Left lung (tissue), 10 donors: ENCODE data around the gene ALG2. TPM values are rescaled to one million over a fixed set of nuclear protein-coding genes. Genes with fewer than 3 reads are reported as not detected.

Experiments used
- ATAC-seq: fragments of 200-7000 bp; cut with Tn5 transposase; one replicate; pipeline ENCODE4 v1.9.1; 2020; ENCODE audit warnings: moderate library complexity
- DNase-seq, 4 donors: peaks; one replicate each; pipeline ENCODE4 v3.0.0-alpha.2; 2013 to 2020
- H3K27ac ChIP-seq, 2 donors: fragments of 200-600 bp; sonication (generic) in 1 of 2; one replicate each; pipeline versions ENCODE4 v1.5.0 to v1.8.0; 2020 to 2021
- H3K27me3 ChIP-seq, 2 donors: fragments of 200-600 bp; sonication (generic) in 1 of 2; one replicate each; pipeline versions ENCODE4 v1.5.0 to v1.8.0; 2020 to 2021
- H3K36me3 ChIP-seq, 2 donors: fragments of 200-600 bp; sonication (generic) in 1 of 2; one replicate each; pipeline versions ENCODE4 v1.5.0 to v1.8.0; 2020 to 2021
- H3K4me1 ChIP-seq, 2 donors: fragments of 200-600 bp; one replicate each; pipeline ENCODE4 v1.8.0; 2021
- H3K4me3 ChIP-seq, 2 donors: fragments of 200-600 bp; sonication (generic) in 1 of 2; one replicate each; pipeline versions ENCODE4 v1.5.0 to v1.8.0; 2020 to 2021; ENCODE audit warnings: mild to moderate bottlenecking in 1 of 2
- H3K9me3 ChIP-seq, 2 donors: fragments of 200-600 bp; sonication (generic) in 1 of 2; one replicate each; pipeline versions ENCODE4 v1.5.0 to v1.8.0; 2020 to 2021
- intact Hi-C, 2 donors: fragments of 100-400 bp; cut with DNase I; formaldehyde crosslinking; loops; one replicate each; pipeline versions ENCODE4 v1.11.2 to v1.14.2; 2022
- polyA plus RNA-seq, 6 donors: library from polyadenylated mRNA; unstranded; fragments of 120-200 nt; gene quantifications; one replicate each; pipeline ENCODE4 v1.2.1, GENCODE V29; 2013; ENCODE audit not compliant: insufficient read length in 6 of 6
- total RNA-seq, 2 donors: library from RNA; stranded (reverse); fragmentation: NEBNext Ultra II Directional; extraction: Animal tissue kit (Norgen Biotek cat#: 25700); gene quantifications; one replicate each; pipeline ENCODE4 v1.2.1, GENCODE V29; 2021
- TF ChIP-seq, protein P1 (sequence below), 2 donors: fragments of 200-600 bp; sonication (generic) in 1 of 2; IDR thresholded peaks; one replicate each; pipeline versions ENCODE4 v1.5.0 to v1.8.0; 2021; ENCODE audit warnings: antibody characterized with exemption in 2 of 2
- donor health status: DM: no; HTN: yes; CAD: no.
- donor health status: DM: no; HTN: no; CAD: no.

Gene ALG2
- total and polyA plus RNA-seq, 8 donors, result 29.8 to 47.7 (median 34.8) TPM

DNA sequence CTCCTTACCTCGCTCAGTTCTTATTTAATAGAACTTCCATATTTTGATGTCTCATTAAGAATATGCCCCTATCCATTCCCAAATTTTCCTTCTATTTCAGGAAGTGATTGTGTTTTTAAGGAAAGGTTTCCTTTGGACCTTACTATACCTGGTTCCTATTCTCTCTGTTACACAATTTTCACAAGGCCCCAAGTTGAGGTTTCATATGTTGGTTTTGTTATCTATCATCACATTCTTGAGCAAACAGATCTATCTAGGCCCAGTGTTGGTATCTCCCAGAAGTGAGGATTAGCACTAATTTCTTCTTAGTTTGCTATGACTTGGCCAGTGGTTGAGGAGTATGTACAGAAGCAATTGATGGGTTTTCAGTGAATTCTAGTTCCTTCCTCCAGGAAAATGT is 41.5 kb downstream of the ALG2 start:
- intact Hi-C loops, result no loop called here
- H3K4me1 ChIP-seq, result peaks cover 5 to 12% of the 10 kb centered on the region in 2 donors
- no peak overlapping the region for H3K27ac ChIP-seq
- H3K36me3 ChIP-seq, result no peaks in the 10 kb centered on the region
- TF ChIP-seq, protein P1, sequence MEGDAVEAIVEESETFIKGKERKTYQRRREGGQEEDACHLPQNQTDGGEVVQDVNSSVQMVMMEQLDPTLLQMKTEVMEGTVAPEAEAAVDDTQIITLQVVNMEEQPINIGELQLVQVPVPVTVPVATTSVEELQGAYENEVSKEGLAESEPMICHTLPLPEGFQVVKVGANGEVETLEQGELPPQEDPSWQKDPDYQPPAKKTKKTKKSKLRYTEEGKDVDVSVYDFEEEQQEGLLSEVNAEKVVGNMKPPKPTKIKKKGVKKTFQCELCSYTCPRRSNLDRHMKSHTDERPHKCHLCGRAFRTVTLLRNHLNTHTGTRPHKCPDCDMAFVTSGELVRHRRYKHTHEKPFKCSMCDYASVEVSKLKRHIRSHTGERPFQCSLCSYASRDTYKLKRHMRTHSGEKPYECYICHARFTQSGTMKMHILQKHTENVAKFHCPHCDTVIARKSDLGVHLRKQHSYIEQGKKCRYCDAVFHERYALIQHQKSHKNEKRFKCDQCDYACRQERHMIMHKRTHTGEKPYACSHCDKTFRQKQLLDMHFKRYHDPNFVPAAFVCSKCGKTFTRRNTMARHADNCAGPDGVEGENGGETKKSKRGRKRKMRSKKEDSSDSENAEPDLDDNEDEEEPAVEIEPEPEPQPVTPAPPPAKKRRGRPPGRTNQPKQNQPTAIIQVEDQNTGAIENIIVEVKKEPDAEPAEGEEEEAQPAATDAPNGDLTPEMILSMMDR (IDR thresholded peaks at IDR 0.05), result no peak
- no peak overlapping the region for H3K4me3 ChIP-seq
- H3K27me3 ChIP-seq, result no peaks in the 10 kb centered on the region
- no peak for DNase-seq
- no peaks in the 10 kb centered on the region for H3K9me3 ChIP-seq
- no peak for ATAC-seq

DNA sequence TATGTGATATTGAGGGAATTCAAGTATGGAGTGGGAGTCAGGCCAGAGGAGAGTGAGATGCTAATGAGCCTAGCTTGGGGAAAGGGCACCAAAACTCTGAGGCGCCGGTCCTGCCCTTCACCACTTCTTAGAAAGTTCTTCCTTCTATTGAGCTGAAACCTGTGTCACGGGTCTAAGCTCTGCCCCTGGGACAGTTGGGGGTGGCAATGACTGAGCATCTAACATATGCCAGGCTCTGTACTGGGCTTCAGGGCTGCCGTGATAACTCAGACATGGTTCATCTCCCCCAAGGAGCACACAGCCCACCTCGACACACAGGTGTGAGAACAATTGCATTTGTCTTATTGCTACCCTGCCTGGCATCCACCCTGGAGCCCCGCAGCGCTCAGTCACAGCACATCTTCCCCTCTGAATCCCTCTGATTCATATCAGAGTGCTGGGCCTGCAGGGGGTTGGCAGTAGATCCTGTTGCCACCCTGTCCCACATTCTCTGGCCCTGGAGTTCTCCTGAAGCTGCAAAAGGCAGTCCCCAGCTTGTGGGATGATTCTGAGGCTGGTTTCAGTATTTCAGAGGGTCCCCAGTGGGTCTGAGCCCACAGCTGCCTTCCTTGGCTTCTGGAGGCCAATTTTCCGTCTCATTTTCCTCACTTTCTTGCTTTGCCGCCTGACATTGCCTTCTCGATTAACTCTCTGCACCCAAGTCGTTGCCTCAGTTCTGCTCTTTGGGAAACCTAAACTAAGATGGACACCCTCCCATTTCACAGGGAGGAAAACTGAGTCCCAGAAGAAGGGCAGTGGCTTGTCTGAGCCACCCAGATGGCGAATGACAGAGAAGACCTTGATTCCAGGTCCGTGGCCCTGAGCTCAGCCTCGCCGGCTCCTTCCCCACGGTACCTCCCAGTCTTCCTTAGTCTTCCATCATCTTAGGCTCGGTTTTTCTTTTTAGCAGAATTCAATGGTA is 42.5 kb downstream of the ALG2 start:
- ATAC-seq, result no peak
- TF ChIP-seq, protein P1 (IDR thresholded peaks at IDR 0.05), result no peak
- Histone ChIP-seq H3K27ac (no peak overlapping the region), H3K4me1 (peaks cover 0 to 2% of the 10 kb centered on the region in 2 donors), H3K9me3 (no peaks in the 10 kb centered on the region), H3K4me3 (no peak overlapping the region), H3K36me3 (no peaks in the 10 kb centered on the region), H3K27me3 (no peaks in the 10 kb centered on the region)
- intact Hi-C loops, result loop anchor here in 1 of 2 donors (10.0 kb wide), 1 partner anchor 64 kb away; no protein-coding TSS in a partner anchor
- no peak for DNase-seq

DNA sequence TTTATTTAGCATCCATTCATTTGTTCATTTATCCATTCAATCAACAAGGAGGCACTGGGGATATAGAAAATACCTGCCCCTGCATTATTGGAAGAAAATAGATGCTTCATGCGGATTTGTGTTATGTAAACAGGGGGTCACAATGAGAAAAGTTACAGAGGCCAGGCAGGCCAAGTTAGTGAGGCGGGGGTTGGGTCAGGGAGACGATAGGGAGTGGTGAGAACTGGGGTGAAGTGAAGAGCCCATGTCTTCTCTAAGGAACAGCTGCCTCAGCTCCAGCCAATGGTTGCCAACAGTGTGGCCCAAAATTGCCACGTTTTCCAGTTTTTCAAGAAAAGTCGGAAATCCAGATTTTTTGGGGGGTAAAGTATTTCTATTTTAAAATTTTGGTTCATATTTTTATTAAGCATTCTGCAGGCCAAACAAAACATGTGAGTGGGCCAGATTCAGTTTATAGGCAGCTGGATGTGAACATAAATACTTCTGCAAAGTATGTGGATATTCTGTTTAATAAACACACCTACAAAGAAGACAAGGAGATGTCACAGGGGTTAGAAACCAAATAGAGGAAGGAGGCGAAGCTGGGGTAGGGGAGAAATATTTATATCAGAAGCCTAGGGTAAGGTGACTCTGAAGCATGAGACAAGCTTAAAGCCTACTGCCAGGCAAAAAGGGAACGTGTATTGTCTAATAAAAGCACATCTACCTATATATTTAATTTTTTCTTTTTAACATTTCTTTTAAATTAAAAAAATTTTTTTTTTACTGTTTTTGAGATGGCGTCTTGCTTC is 44.0 kb downstream of the ALG2 start:
- Histone ChIP-seq H3K36me3 (no peaks in the 10 kb centered on the region), H3K4me1 (no peaks in the 10 kb centered on the region), H3K9me3 (no peaks in the 10 kb centered on the region), H3K4me3 (no peak overlapping the region), H3K27me3 (no peaks in the 10 kb centered on the region), H3K27ac (no peak overlapping the region)
- TF ChIP-seq, protein P1 (IDR thresholded peaks at IDR 0.05), result no peak
- intact Hi-C loops, result loop anchor here in 1 of 2 donors (10.0 kb wide), 1 partner anchor 63 kb away; no protein-coding TSS in a partner anchor
- ATAC-seq (no peak), DNase-seq (no peak)

DNA sequence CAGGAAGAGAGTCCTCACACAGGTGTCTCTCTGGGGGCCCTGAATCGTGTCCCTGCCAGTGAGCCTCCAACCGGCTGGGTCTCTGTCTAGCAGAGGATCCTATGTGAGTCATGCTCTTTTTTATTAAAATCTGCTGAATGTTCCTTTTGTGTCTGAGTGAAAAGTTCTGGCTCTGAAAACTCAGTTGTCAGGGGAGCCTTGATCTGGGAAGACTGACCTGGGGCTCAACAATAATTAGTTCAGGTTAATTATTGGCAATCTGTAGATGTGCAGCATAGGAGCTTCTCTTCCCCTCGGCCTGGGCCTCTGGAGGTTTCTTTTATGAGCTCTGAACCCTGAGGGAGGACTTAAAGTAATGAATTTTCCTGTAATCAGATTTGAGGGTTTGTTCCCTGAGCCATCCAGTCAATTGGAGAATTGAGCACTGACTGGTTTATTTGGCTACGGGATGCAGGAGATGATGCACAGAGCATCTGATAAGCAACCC is 45.2 kb downstream of the ALG2 start:
- no peak overlapping the region for H3K4me3 ChIP-seq
- no peaks in the 10 kb centered on the region for H3K36me3 ChIP-seq
- TF ChIP-seq, protein P1 (IDR thresholded peaks at IDR 0.05), result no peak
- H3K27me3 ChIP-seq, result no peaks in the 10 kb centered on the region
- no peaks in the 10 kb centered on the region for H3K4me1 ChIP-seq
- no peaks in the 10 kb centered on the region for H3K9me3 ChIP-seq
- H3K27ac ChIP-seq, result no peak overlapping the region
- intact Hi-C loops, result loop anchor here in 1 of 2 donors (10.0 kb wide), 1 partner anchor 62 kb away; no protein-coding TSS in a partner anchor
- DNase-seq, result no peak
- ATAC-seq, result no peak
